HepG2 (cell line): ENCODE measurements around the gene ANKFY1. TPM values are rescaled to one million over a fixed set of nuclear protein-coding genes. Genes with fewer than 3 reads are reported as not detected.

Experiments
- ATAC-seq: fragments of 200-7000 bp; cut with Tn5 transposase; 3 replicates; pipeline ENCODE4 v1.9.1; 2020; ENCODE audit warnings: mild to moderate bottlenecking, moderate library complexity
- BruUV-seq: library from RNA; stranded (reverse); fragments of 400-500 nt; replicated peaks from 2 replicates; lab custom pipeline; 2021; lab: Mats Ljungman, UMichigan
- CTCF ChIA-PET: fragments of 300-600 bp; formaldehyde crosslinking; extraction: SDS; loops from one replicate; lab custom pipeline; 2021; ENCODE audit warnings: low total read pairs, inconsistent platforms, low intra/inter-chr PET ratio; lab: Yijun Ruan, JAX
- POLR2A ChIA-PET: fragments of 350-600 bp; sonication (Branson Sonifier 250); formaldehyde crosslinking; loops from one replicate; lab custom pipeline; 2020; ENCODE audit warnings: antibody characterized with exemption, inconsistent platforms; lab: Yijun Ruan, JAX
- DNase-seq: peaks from one replicate; pipeline ENCODE4 v3.0.0-alpha.2; 2015; ENCODE audit warnings: low spot score
- FAIRE-seq: peaks from 3 replicates; lab custom pipeline; 2011; peaks lifted over from hg19 to GRCh38; lab: Jason Lieb, UNC
- H2AFZ ChIP-seq: one replicate; pipeline ENCODE4 v1.6.1; 2011; ENCODE audit warnings: low read length, inconsistent platforms
- H3K27ac ChIP-seq: fragments of 300-600 bp; 3 replicates; pipeline ENCODE4 v1.8.0; 2011; ENCODE audit warnings: mixed run types, mild to moderate bottlenecking, mixed read lengths, low read length, inconsistent platforms; ENCODE audit not compliant: insufficient read depth; ENCODE audit errors: extremely low read length
- H3K27me3 ChIP-seq, 2 experiments: fragments of 200-600 bp in 1 of 2; 2 replicates in 1 of 2; 3 replicates in 1 of 2; pipeline versions ENCODE4 v1.6.0 to v1.8.0; 2011; ENCODE audit warnings: low read length in 2 of 2, mild to moderate bottlenecking in 2 of 2, moderate library complexity in 2 of 2, inconsistent platforms in 1 of 2; ENCODE audit not compliant: insufficient read depth in 2 of 2, control insufficient read depth in 1 of 2
- H3K36me3 ChIP-seq, 2 experiments: fragments of 200-600 bp in 1 of 2; replicated peaks in 1 of 2; 2 replicates in 1 of 2; 3 replicates in 1 of 2; pipeline versions ENCODE4 v1.5.1 to v1.8.0; 2011; ENCODE audit warnings: low read length in 2 of 2, inconsistent platforms in 1 of 2; ENCODE audit not compliant: insufficient read depth in 2 of 2, control insufficient read depth in 1 of 2
- H3K4me1 ChIP-seq: 2 replicates; pipeline ENCODE4 v1.5.1; 2012; ENCODE audit warnings: low read length, inconsistent platforms; ENCODE audit not compliant: insufficient read depth
- H3K4me2 ChIP-seq: 2 replicates; pipeline ENCODE4 v1.6.0; 2011; ENCODE audit warnings: low read depth, low read length, inconsistent platforms
- H3K4me3 ChIP-seq, 3 experiments: fragments of 200-600 bp in 1 of 3; sonication (generic), shearing (Covaris generic) in 1 of 3; replicated peaks in 1 of 3; 2 replicates each; pipeline ENCODE4 v1.5.1; 2011 to 2016; ENCODE audit warnings: low read length in 3 of 3, inconsistent platforms in 2 of 3, low read depth in 2 of 3, mild to moderate bottlenecking in 2 of 3, control low read depth in 1 of 3, mixed read lengths in 1 of 3; ENCODE audit not compliant: insufficient read depth in 1 of 3
- H3K79me2 ChIP-seq: one replicate; pipeline ENCODE4 v1.6.1; 2011; ENCODE audit warnings: low read length, inconsistent platforms; ENCODE audit not compliant: insufficient read depth
- H3K9ac ChIP-seq: 2 replicates; pipeline ENCODE4 v1.6.0; 2011; ENCODE audit warnings: mild to moderate bottlenecking, low read depth, low read length, inconsistent platforms; ENCODE audit not compliant: insufficient read depth
- H3K9me3 ChIP-seq: 2 replicates; pipeline ENCODE4 v1.5.1; 2012; ENCODE audit warnings: mild to moderate bottlenecking, low read length
- H4K20me1 ChIP-seq: 2 replicates; pipeline ENCODE4 v1.6.0; 2011; ENCODE audit warnings: inconsistent platforms, mild to moderate bottlenecking, low read length, moderate library complexity; ENCODE audit not compliant: insufficient read depth
- FOXP1 ChIP-seq, 2 experiments: fragments of 450-650 bp in 1 of 2; IDR thresholded peaks; 2 replicates each; pipeline ENCODE4 v1.6.1; 2017 to 2018; ENCODE audit warnings: antibody characterized with exemption in 1 of 2
- ISL2 ChIP-seq: sonication (generic); formaldehyde crosslinking; IDR thresholded peaks from 2 replicates; pipeline ENCODE4 v1.5.0; 2020; ENCODE audit warnings: missing genetic modification reagents
- MBNL3 ChIP-seq: fragments of 250-450 bp; sonication (Bioruptor Pico); conservative IDR thresholded peaks from 2 replicates; pipeline ENCODE4 v1.8.0; 2022; ENCODE audit warnings: mild to moderate bottlenecking, inconsistent platforms
- MXD4 ChIP-seq: IDR thresholded peaks from 2 replicates; pipeline ENCODE4 v1.6.1; 2016; ENCODE audit warnings: mild to moderate bottlenecking, missing biosample characterization, missing genetic modification reagents
- MZF1 ChIP-seq: sonication (generic); formaldehyde crosslinking; IDR thresholded peaks from 2 replicates; pipeline ENCODE4 v1.8.1; 2023; ENCODE audit warnings: mild to moderate bottlenecking, missing genetic modification reagents, borderline replicate concordance
- NFYB ChIP-seq: sonication (generic); formaldehyde crosslinking; IDR thresholded peaks from 2 replicates; pipeline ENCODE4 v1.4.0; 2020; ENCODE audit warnings: missing genetic modification reagents
- RARG ChIP-seq: sonication (generic); formaldehyde crosslinking; IDR thresholded peaks from 2 replicates; pipeline ENCODE4 v1.4.0; 2020; ENCODE audit warnings: low read depth, mild to moderate bottlenecking, missing genetic modification reagents
- TCF12 ChIP-seq, 2 experiments: fragments of 450-650 bp in 1 of 2; sonication (generic) in 1 of 2; formaldehyde crosslinking in 1 of 2; IDR thresholded peaks; 2 replicates each; pipeline versions ENCODE4 v1.6.1 to v1.8.0; 2017 to 2022; ENCODE audit warnings: antibody characterized with exemption in 1 of 2, mild to moderate bottlenecking in 1 of 2, missing genetic modification reagents in 1 of 2, moderate library complexity in 1 of 2
- ZBTB38 ChIP-seq: sonication (generic); formaldehyde crosslinking; IDR thresholded peaks from 2 replicates; pipeline ENCODE4 v1.5.1; 2020; ENCODE audit warnings: mild to moderate bottlenecking, missing genetic modification reagents
- ZFP37 ChIP-seq: sonication (generic); formaldehyde crosslinking; IDR thresholded peaks from 2 replicates; pipeline ENCODE4 v1.4.0; 2020; ENCODE audit warnings: missing genetic modification reagents, borderline replicate concordance
- ZNF260 ChIP-seq: sonication (generic); formaldehyde crosslinking; IDR thresholded peaks from 2 replicates; pipeline ENCODE4 v1.4.0; 2020; ENCODE audit warnings: missing genetic modification reagents, low read depth, mild to moderate bottlenecking, borderline replicate concordance
- ZNF274 ChIP-seq: sonication (generic); formaldehyde crosslinking; IDR thresholded peaks from 2 replicates; pipeline ENCODE4 v1.5.1; 2020; ENCODE audit warnings: mild to moderate bottlenecking, missing genetic modification reagents
- ZNF280B ChIP-seq: sonication (generic); formaldehyde crosslinking; IDR thresholded peaks from 2 replicates; pipeline ENCODE4 v1.5.0; 2020; ENCODE audit warnings: missing genetic modification reagents, mild to moderate bottlenecking, borderline replicate concordance
- ZNF629 ChIP-seq: sonication (generic); formaldehyde crosslinking; conservative IDR thresholded peaks from 2 replicates; pipeline ENCODE4 v1.5.0; 2020; ENCODE audit warnings: missing genetic modification reagents
- ZNF660 ChIP-seq: sonication (generic); formaldehyde crosslinking; IDR thresholded peaks from 2 replicates; pipeline ENCODE4 v1.5.1; 2020; ENCODE audit warnings: mild to moderate bottlenecking, low read depth, missing genetic modification reagents, borderline replicate concordance
- ZNF780A ChIP-seq: sonication (generic); formaldehyde crosslinking; IDR thresholded peaks from 2 replicates; pipeline ENCODE4 v1.8.0; 2022; ENCODE audit warnings: mild to moderate bottlenecking, missing genetic modification reagents, moderate library complexity
- ZSCAN29 ChIP-seq: sonication (generic); formaldehyde crosslinking; conservative IDR thresholded peaks from 2 replicates; pipeline ENCODE4 v1.4.0; 2020; ENCODE audit warnings: mild to moderate bottlenecking, missing genetic modification reagents
- WGBS: methylation state at CpG from one replicate; pipeline ENCODE4 v1.1.6; 2017; ENCODE audit warnings: low lambda C conversion rate; 5-methylcytosine and 5-hydroxymethylcytosine counted together
- in situ Hi-C: cut with HindIII; loops from 2 replicates; pipeline ENCODE4 v1.10.0; 2017; ENCODE audit warnings: low pct_unique_long_range_greater_than_20kb; ENCODE audit not compliant: extremely low pct_ligation_motif_present
- intact Hi-C: fragments of 100-400 bp; cut with micrococcal nuclease; formaldehyde crosslinking; loops from one replicate; pipeline ENCODE4 v1.10.0; 2022; ENCODE audit not compliant: unreplicated experiment
- polyA plus RNA-seq, 8 experiments: library from polyadenylated mRNA; depleted of rRNA in 3 of 8; stranded (reverse) in 7 of 8; unstranded in 1 of 8; fragments of >200 nt; fragmentation: Illumina TruSeq in 4 of 8; extraction: Trizol in 4 of 8; gene quantifications; 2 replicates each; pipeline versions ENCODE4 v1.2.1 to v1.2.3, GENCODE V29; 2011 to 2016; ENCODE audit warnings: low read depth in 4 of 8, missing spikeins in 1 of 8, mixed read lengths in 1 of 8; ENCODE audit not compliant: insufficient read depth in 1 of 8
- total RNA-seq, 5 experiments: library from RNA; depleted of rRNA; stranded (reverse); fragments of >200 nt; fragmentation: Illumina TruSeq; extraction: Trizol; gene quantifications; 2 replicates each; pipeline ENCODE4 v1.2.3, GENCODE V29; 2016; ENCODE audit warnings: low read depth in 1 of 5
- TF ChIP-seq, protein P1 (sequence below): IDR thresholded peaks from 2 replicates; pipeline ENCODE4 v1.6.1; 2016; ENCODE audit warnings: low read depth

Gene ANKFY1
- total and polyA plus RNA-seq, 2 of the 13 experiments (the other 11 are each of a cell fraction or from before 2014, with no cell fraction given) = 11.9 to 16.8 TPM

GRCh38 chr17:4307179-4307930, 43.6 kb upstream of the ANKFY1 start:
- intact Hi-C loops = no loop called here

DNA sequence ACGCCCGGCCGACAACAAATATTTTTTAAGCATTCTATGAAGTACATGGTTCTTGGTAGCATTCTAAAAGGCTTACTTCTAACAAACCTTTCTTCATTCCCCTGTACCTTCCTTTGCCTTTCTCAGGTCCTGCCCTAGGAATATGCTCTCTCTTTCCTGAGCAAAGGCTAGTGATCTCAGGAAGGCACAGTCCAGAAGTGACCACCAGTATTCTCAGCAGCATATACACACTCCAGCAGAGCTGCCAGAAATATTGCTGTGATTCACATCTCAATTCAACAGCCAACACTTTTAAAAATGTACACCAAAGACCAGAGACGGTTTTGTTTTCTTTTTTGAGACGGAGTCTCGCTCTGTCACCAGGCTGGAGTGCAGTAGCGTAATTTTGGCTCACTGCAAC, 41.4 kb upstream of the ANKFY1 start:
- Histone ChIP-seq H3K9me3 (no peaks in the 10 kb centered on the region), H4K20me1 (peaks cover 14% of the 10 kb centered on the region), H3K79me2 (peaks cover 36% of the 10 kb centered on the region), H2AFZ (no peak overlapping the region), H3K27ac (no peak overlapping the region), H3K36me3 (peaks cover 10 to 36% of the 10 kb centered on the region in 2 experiments; a peak in 4 of 5 replicates), H3K9ac (no peak overlapping the region), H3K4me2 (no peak overlapping the region), H3K4me1 (peaks cover 20% of the 10 kb centered on the region), H3K27me3 (no peaks in the 10 kb centered on the region), H3K4me3 (no peak overlapping the region)
- WGBS = 97% methylated on average over 7 of the region's 7 CpGs
- BruUV-seq = no TSS peak
- no peak for DNase-seq
- no peak for ATAC-seq
- ChIA-PET POLR2A (no interaction called here), CTCF (interaction anchor here (1.2 kb wide), 1 partner anchor 90 kb away, joined by 7 read pairs; no protein-coding TSS in a partner anchor)
- intact Hi-C loops = no loop called here
- in situ Hi-C loops = no loop called here
- FAIRE-seq = no peak
- TF ChIP-seq ZNF280B (no peak), ZSCAN29 (no peak), ZNF660 (CRISPR knock-in tag) (no peak), NFYB (CRISPR knock-in tag) (no peak), MZF1 (CRISPR knock-in tag) (no peak), ZNF274 (CRISPR knock-in tag) (no peak), RARG (CRISPR knock-in tag) (no peak), TCF12 (IDR thresholded peaks at IDR 0.05) (no peak), TCF12 (CRISPR knock-in tag; IDR thresholded peaks at IDR 0.05) (no peak)

More at GRCh38 chr17:4307179-4307930, 43.6 kb upstream of the ANKFY1 start:
- in situ Hi-C loops = no loop called here
- H3K4me1 ChIP-seq = peaks cover 40% of the 10 kb centered on the region
- H3K27ac ChIP-seq = no peak overlapping the region
- no peak overlapping the region for H2AFZ ChIP-seq
- H3K27me3 ChIP-seq = no peaks in the 10 kb centered on the region
- H3K9me3 ChIP-seq = no peaks in the 10 kb centered on the region
- no peak overlapping the region for H3K4me2 ChIP-seq
- ATAC-seq (no peak), FAIRE-seq (no peak), DNase-seq (no peak)
- POLR2A ChIA-PET = no interaction called here
- CTCF ChIA-PET = no interaction called here
- H3K36me3 ChIP-seq = peaks cover 3 to 23% of the 10 kb centered on the region in 2 experiments; a peak in 4 of 5 replicates
- H3K79me2 ChIP-seq = peaks cover 43% of the 10 kb centered on the region
- no peak overlapping the region for H3K9ac ChIP-seq
- H3K4me3 ChIP-seq = no peak overlapping the region
- 95% methylated on average over 7 of the region's 7 CpGs for WGBS
- BruUV-seq = no TSS peak
- H4K20me1 ChIP-seq = peaks cover 18% of the 10 kb centered on the region
- TF ChIP-seq ISL2 (no peak), ZBTB38 (CRISPR knock-in tag) (no peak), ZNF780A (no peak), FOXP1 (IDR thresholded peaks at IDR 0.05) (no peak), FOXP1 (CRISPR knock-in tag; IDR thresholded peaks at IDR 0.05) (no peak), ZNF260 (no peak), MXD4 (CRISPR knock-in tag) (no peak), ZNF629 (CRISPR knock-in tag) (no peak), ZFP37 (no peak), MBNL3 (CRISPR knock-in tag) (no peak)
- TF ChIP-seq, protein P1, sequence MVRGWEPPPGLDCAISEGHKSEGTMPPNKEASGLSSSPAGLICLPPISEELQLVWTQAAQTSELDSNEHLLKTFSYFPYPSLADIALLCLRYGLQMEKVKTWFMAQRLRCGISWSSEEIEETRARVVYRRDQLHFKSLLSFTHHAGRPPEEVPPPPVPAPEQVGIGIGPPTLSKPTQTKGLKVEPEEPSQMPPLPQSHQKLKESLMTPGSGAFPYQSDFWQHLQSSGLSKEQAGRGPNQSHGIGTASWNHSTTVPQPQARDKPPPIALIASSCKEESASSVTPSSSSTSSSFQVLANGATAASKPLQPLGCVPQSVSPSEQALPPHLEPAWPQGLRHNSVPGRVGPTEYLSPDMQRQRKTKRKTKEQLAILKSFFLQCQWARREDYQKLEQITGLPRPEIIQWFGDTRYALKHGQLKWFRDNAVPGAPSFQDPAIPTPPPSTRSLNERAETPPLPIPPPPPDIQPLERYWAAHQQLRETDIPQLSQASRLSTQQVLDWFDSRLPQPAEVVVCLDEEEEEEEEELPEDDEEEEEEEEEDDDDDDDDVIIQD = no peak
